ENCODE measurements around the gene TMEM272. TPM values are rescaled to one million over a fixed set of nuclear protein-coding genes. Genes with fewer than 3 reads are reported as not detected.

Gene TMEM272
- total and polyA plus RNA-seq, 2 of the 13 experiments (the other 11 are each of a cell fraction or from before 2014, with no cell fraction given) = 0.37 to 0.62 TPM

DNA sequence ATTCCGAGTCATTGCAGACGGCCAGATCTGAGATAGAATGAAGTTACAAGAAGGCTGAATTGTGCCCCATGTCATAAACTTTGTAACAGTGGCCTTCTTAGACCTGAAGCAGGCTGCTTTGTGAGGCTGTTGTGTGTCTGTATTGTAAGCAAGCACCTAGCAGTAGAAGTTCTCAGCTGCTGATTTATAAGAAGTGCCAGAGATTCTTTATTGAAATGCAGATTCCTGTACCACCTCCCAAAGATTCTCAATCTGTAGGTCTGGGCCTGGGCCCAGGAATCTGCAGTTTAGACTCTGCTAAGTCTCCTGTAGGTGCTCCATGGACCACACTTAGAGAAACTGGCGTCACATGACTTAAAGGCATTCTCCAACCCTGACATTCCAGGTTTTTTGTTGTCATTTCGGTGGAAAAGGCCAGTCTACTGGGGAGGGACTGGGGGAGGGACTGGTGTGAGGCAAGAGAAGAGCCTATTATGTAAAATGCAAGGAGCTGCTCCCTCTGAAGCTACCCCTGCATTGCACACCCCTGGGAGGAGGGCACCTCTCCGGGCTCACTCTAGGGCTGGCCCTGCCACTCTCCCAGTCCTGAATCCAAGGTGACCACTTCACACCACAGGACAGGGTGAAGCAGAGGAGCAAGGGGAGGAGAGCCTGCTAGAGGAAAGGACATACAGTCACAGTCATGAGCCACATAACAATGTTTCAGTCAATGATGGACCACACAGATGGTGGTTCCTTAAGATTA, 769 bp upstream of the TMEM272 start:
- DNase-seq (ENCODE audit: low spot score) = peak; percentile 27
- BruUV-seq (replicated peaks) = TSS peak; percentile 85
- no peaks in the 10 kb centered on the region for H4K20me1 ChIP-seq (ENCODE audit: insufficient read depth, low read length)
- peak; percentile 49 for ATAC-seq
- H3K4me1 ChIP-seq (ENCODE audit: insufficient read depth, low read length) = peaks cover 27% of the 10 kb centered on the region
- peak overlapping the region; percentile 92 for H3K4me2 ChIP-seq (ENCODE audit: low read depth, low read length)
- H3K4me3 ChIP-seq (replicated peaks in 1 of 3; ENCODE audit: insufficient read depth in 1 of 3, low read depth in 2 of 3, low read length in 3 of 3) = peak overlapping the region; percentile 58 to 73 (median 70); a peak in 5 of 6 replicates
- H3K9ac ChIP-seq (ENCODE audit: insufficient read depth, low read depth, low read length) = peak overlapping the region; percentile 74
- in situ Hi-C loops (cut with HindIII; ENCODE audit: extremely low pct_ligation_motif_present, low pct_unique_long_range_greater_than_20kb) = no loop called here
- H2AFZ ChIP-seq (ENCODE audit: low read length) = peak overlapping the region; percentile 91
- H3K27ac ChIP-seq (ENCODE audit: extremely low read length, insufficient read depth, low read length) = peak overlapping the region; percentile 55
- 0 out of 2 replicates have a peak, but pooled peaks have one; percentile 49 for TF ChIP-seq DMTF1 (CRISPR knock-in tag; IDR thresholded peaks at IDR 0.05)
- no peak for TF ChIP-seq GPN1 (CRISPR knock-in tag; IDR thresholded peaks at IDR 0.05; ENCODE audit: borderline replicate concordance)
- no peak for TF ChIP-seq ZNF772 (CRISPR knock-in tag; IDR thresholded peaks at IDR 0.05)
- peak; percentile 81; the same call in 1 of the 2 replicates for TF ChIP-seq EHMT2 (IDR thresholded peaks at IDR 0.05; ENCODE audit: borderline replicate concordance, low read depth, low read length)
- TF ChIP-seq HMGXB4 (CRISPR knock-in tag; IDR thresholded peaks at IDR 0.05; ENCODE audit: borderline replicate concordance in 1 of 2, low read depth in 1 of 2) = 0 out of 4 replicates have a peak, but pooled peaks of 1 of the 2 experiments have one; percentile 5
- no peak for TF ChIP-seq HHEX (CRISPR knock-in tag; IDR thresholded peaks at IDR 0.05)
- TF ChIP-seq MIER2 (CRISPR knock-in tag; IDR thresholded peaks at IDR 0.05) = no peak
- TF ChIP-seq, protein P1, sequence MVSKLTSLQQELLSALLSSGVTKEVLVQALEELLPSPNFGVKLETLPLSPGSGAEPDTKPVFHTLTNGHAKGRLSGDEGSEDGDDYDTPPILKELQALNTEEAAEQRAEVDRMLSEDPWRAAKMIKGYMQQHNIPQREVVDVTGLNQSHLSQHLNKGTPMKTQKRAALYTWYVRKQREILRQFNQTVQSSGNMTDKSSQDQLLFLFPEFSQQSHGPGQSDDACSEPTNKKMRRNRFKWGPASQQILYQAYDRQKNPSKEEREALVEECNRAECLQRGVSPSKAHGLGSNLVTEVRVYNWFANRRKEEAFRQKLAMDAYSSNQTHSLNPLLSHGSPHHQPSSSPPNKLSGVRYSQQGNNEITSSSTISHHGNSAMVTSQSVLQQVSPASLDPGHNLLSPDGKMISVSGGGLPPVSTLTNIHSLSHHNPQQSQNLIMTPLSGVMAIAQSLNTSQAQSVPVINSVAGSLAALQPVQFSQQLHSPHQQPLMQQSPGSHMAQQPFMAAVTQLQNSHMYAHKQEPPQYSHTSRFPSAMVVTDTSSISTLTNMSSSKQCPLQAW (CRISPR knock-in tag; IDR thresholded peaks at IDR 0.05) = 0 out of 2 replicates have a peak, but pooled peaks have one; percentile 37
- TF ChIP-seq PHF20 (CRISPR knock-in tag; IDR thresholded peaks at IDR 0.05) = 0 out of 2 replicates have a peak, but pooled peaks have one; percentile 35
- no peak for TF ChIP-seq RARG (CRISPR knock-in tag; IDR thresholded peaks at IDR 0.05; ENCODE audit: low read depth)
- peak; percentile 65 for TF ChIP-seq PATZ1 (CRISPR knock-in tag; IDR thresholded peaks at IDR 0.05)
- no peak for TF ChIP-seq JUND (CRISPR knock-in tag; IDR thresholded peaks at IDR 0.05)
- TF ChIP-seq TEAD3 (CRISPR knock-in tag; optimal IDR thresholded peaks at IDR 0.05; ENCODE audit: borderline replicate concordance) = peak; percentile 11
- no peak for TF ChIP-seq TEAD2 (CRISPR knock-in tag; IDR thresholded peaks at IDR 0.05)
- WGBS (ENCODE audit: low lambda C conversion rate) = 24% methylated on average over 4 of the region's 5 CpGs
- H3K79me2 ChIP-seq (ENCODE audit: insufficient read depth, low read length) = no peaks in the 10 kb centered on the region
- no peak for FAIRE-seq
- H3K27me3 ChIP-seq (ENCODE audit: control insufficient read depth in 1 of 2, insufficient read depth in 2 of 2, low read length in 2 of 2) = no peaks in the 10 kb centered on the region
- intact Hi-C loops (cut with micrococcal nuclease; ENCODE audit: unreplicated experiment) = loop anchor here (1.0 kb wide), 1 partner anchor 283 kb away; no protein-coding TSS in a partner anchor
- no peaks in the 10 kb centered on the region for H3K9me3 ChIP-seq (ENCODE audit: low read length)
- ChIA-PET CTCF (ENCODE audit: low intra/inter-chr PET ratio, low total read pairs) (interaction anchor here (1.6 to 1.9 kb wide), 2 partner anchors 282 to 284 kb away, joined by 4 to 8 read pairs; partner anchors contain the start of gene NEK5), POLR2A (interaction anchor here (1.0 to 1.3 kb wide), 4 partner anchors 12 to 393 kb away, joined by 3 read pairs; partner anchors contain the start of gene INTS6)
- H3K36me3 ChIP-seq (replicated peaks in 1 of 2; ENCODE audit: control insufficient read depth in 1 of 2, insufficient read depth in 2 of 2, low read length in 2 of 2) = no peaks in the 10 kb centered on the region

Data from HepG2 (cell line).